H1 (cell line): ENCODE measurements around the gene ZNF555. TPM values are rescaled to one million over a fixed set of nuclear protein-coding genes. Genes with fewer than 3 reads are reported as not detected.
A peak's percentile ranks its signal among the peaks of the same experiment; 100 is the strongest.

ENCODE experiments used
- CTCF ChIA-PET: fragments of 300-600 bp; sonication (Branson Sonifier 250); formaldehyde crosslinking; loops from one replicate; lab custom pipeline; 2021; ENCODE audit not compliant: partially characterized antibody; lab: Charles Lee
- POLR2A ChIA-PET: fragments of 300-600 bp; sonication (Branson Sonifier 250); formaldehyde crosslinking; loops from one replicate; lab custom pipeline; 2021; ENCODE audit warnings: inconsistent platforms; ENCODE audit not compliant: partially characterized antibody; lab: Charles Lee
- DNase-seq, 2 experiments: peaks; one replicate each; pipeline versions ENCODE4 v3.0.0 to v3.0.0-alpha.2; 2010 to 2022; ENCODE audit warnings: low spot score in 2 of 2, low read depth in 1 of 2, mixed read lengths in 1 of 2
- FAIRE-seq: peaks from 2 replicates; lab custom pipeline; 2011; peaks lifted over from hg19 to GRCh38; lab: Jason Lieb, UNC
- H2AFZ ChIP-seq: 2 replicates; pipeline ENCODE4 v1.8.1; 2012; ENCODE audit warnings: low read length, inconsistent platforms
- H2AK5ac ChIP-seq: 2 replicates; pipeline ENCODE4 v1.6.1; 2013; ENCODE audit warnings: low read depth, low read length
- H2BK120ac ChIP-seq: replicated peaks from 2 replicates; pipeline ENCODE3; 2013; ENCODE audit warnings: low read depth, low read length, inconsistent platforms
- H2BK12ac ChIP-seq: 2 replicates; pipeline ENCODE4 v1.6.1; 2013; ENCODE audit warnings: low read depth, low read length
- H2BK15ac ChIP-seq: 2 replicates; pipeline ENCODE4 v1.6.1; 2013; ENCODE audit warnings: low read length
- H2BK20ac ChIP-seq: 2 replicates; pipeline ENCODE4 v1.6.1; 2013; ENCODE audit warnings: low read length
- H2BK5ac ChIP-seq: 2 replicates; pipeline ENCODE4 v1.6.1; 2013; ENCODE audit warnings: low read depth, low read length
- H3K14ac ChIP-seq: 2 replicates; pipeline ENCODE4 v1.6.1; 2013; ENCODE audit warnings: inconsistent platforms; ENCODE audit not compliant: insufficient read length
- H3K18ac ChIP-seq: 2 replicates; pipeline ENCODE4 v1.6.1; 2013; ENCODE audit warnings: low read length; ENCODE audit errors: extremely low read depth
- H3K23ac ChIP-seq: 2 replicates; pipeline ENCODE4 v1.6.1; 2013; ENCODE audit warnings: inconsistent platforms; ENCODE audit not compliant: insufficient read length
- H3K23me2 ChIP-seq: 2 replicates; pipeline ENCODE4 v1.6.1; 2013; ENCODE audit warnings: low read depth, low read length
- H3K27ac ChIP-seq: 2 replicates; pipeline ENCODE4 v1.6.1; 2011; ENCODE audit warnings: low read depth, low read length, inconsistent platforms
- H3K27me3 ChIP-seq, 4 experiments: replicated peaks in 1 of 4; 1 replicate in 1 of 4; 2 replicates in 3 of 4; pipeline versions ENCODE4 v1.6.1 to v1.8.1; 2011 to 2013; ENCODE audit warnings: low read length in 3 of 4, mild to moderate bottlenecking in 3 of 4, inconsistent platforms in 2 of 4, mixed read lengths in 2 of 4, moderate library complexity in 1 of 4; ENCODE audit not compliant: control insufficient read depth in 3 of 4, insufficient read depth in 3 of 4; ENCODE audit errors: extremely low read depth in 1 of 4
- H3K36me3 ChIP-seq, 4 experiments: 2 replicates each; pipeline versions ENCODE4 v1.6.1 to v1.8.1; 2011 to 2013; ENCODE audit warnings: mild to moderate bottlenecking in 4 of 4, low read length in 3 of 4, moderate library complexity in 2 of 4, control low read depth in 1 of 4, inconsistent platforms in 1 of 4; ENCODE audit not compliant: insufficient read depth in 4 of 4, control insufficient read depth in 2 of 4
- H3K4ac ChIP-seq: replicated peaks from 2 replicates; pipeline ENCODE3; 2013; ENCODE audit warnings: low read length, low read depth, mixed read lengths, inconsistent platforms; ENCODE audit not compliant: insufficient read length
- H3K4me1 ChIP-seq, 4 experiments: replicated peaks in 1 of 4; 1 replicate in 1 of 4; 2 replicates in 3 of 4; pipeline versions ENCODE4 v1.6.1 to v1.8.1; 2011 to 2013; ENCODE audit warnings: low read length in 3 of 4, inconsistent platforms in 2 of 4, mixed read lengths in 1 of 4; ENCODE audit not compliant: insufficient read depth in 4 of 4, control insufficient read depth in 3 of 4
- H3K4me2 ChIP-seq, 2 experiments: 2 replicates each; pipeline versions ENCODE4 v1.6.1 to v1.8.1; 2011 to 2013; ENCODE audit warnings: low read depth in 2 of 2, low read length in 2 of 2, control low read depth in 1 of 2, inconsistent platforms in 1 of 2, mild to moderate bottlenecking in 1 of 2; ENCODE audit not compliant: insufficient read depth in 1 of 2
- H3K4me3 ChIP-seq, 4 experiments: fragments of 200-600, 300-600 bp in 1 of 4; sonication (generic), shearing (Covaris generic), sonication (Bioruptor Twin) in 1 of 4; 2 replicates each; pipeline versions ENCODE4 v1.5.1 to v1.8.1; 2011 to 2016; ENCODE audit warnings: low read length in 4 of 4, low read depth in 3 of 4, control low read depth in 2 of 4, inconsistent platforms in 2 of 4, mild to moderate bottlenecking in 2 of 4, mixed read lengths in 1 of 4, moderate library complexity in 1 of 4; ENCODE audit not compliant: insufficient read depth in 2 of 4; ENCODE audit errors: extremely low read depth in 1 of 4
- H3K56ac ChIP-seq: replicated peaks from 2 replicates; pipeline ENCODE3; 2013; ENCODE audit warnings: low read depth, mild to moderate bottlenecking, mixed read lengths, low read length, inconsistent platforms; ENCODE audit not compliant: insufficient read length
- H3K79me1 ChIP-seq: 2 replicates; pipeline ENCODE4 v1.6.1; 2013; ENCODE audit warnings: low read depth, low read length, control low read depth
- H3K79me2 ChIP-seq, 2 experiments: 2 replicates each; pipeline versions ENCODE4 v1.6.1 to v1.8.1; 2012 to 2013; ENCODE audit warnings: low read length in 2 of 2, mild to moderate bottlenecking in 2 of 2, inconsistent platforms in 1 of 2; ENCODE audit not compliant: insufficient read depth in 2 of 2, control insufficient read depth in 1 of 2
- H3K9ac ChIP-seq, 4 experiments: replicated peaks in 1 of 4; 1 replicate in 1 of 4; 2 replicates in 3 of 4; pipeline versions ENCODE4 v1.6.1 to v1.8.1; 2011 to 2013; ENCODE audit warnings: low read depth in 3 of 4, low read length in 3 of 4, control low read depth in 2 of 4, mild to moderate bottlenecking in 2 of 4, moderate library complexity in 2 of 4, inconsistent platforms in 1 of 4; ENCODE audit errors: extremely low read depth in 1 of 4
- H3K9me3 ChIP-seq, 2 experiments: 2 replicates each; pipeline versions ENCODE4 v1.6.1 to v1.8.1; 2012 to 2013; ENCODE audit warnings: mild to moderate bottlenecking in 2 of 2, moderate library complexity in 2 of 2, control low read depth in 1 of 2, inconsistent platforms in 1 of 2, low read depth in 1 of 2, low read length in 1 of 2, mixed read lengths in 1 of 2; ENCODE audit not compliant: insufficient read depth in 2 of 2
- H4K20me1 ChIP-seq, 2 experiments: replicated peaks in 1 of 2; 2 replicates each; pipeline versions ENCODE3 to v1.8.1; 2011 to 2013; ENCODE audit warnings: inconsistent platforms in 2 of 2, low read length in 2 of 2, mild to moderate bottlenecking in 1 of 2; ENCODE audit not compliant: insufficient read depth in 2 of 2, control insufficient read depth in 1 of 2
- H4K5ac ChIP-seq: 2 replicates; pipeline ENCODE4 v1.6.1; 2013; ENCODE audit warnings: low read length, low read depth, mixed read lengths, inconsistent platforms; ENCODE audit not compliant: insufficient read length
- H4K8ac ChIP-seq: 2 replicates; pipeline ENCODE4 v1.8.0; 2013; ENCODE audit warnings: mild to moderate bottlenecking, moderate library complexity, low read length, inconsistent platforms; ENCODE audit not compliant: insufficient read depth; ENCODE audit errors: extremely low read depth
- H4K91ac ChIP-seq: replicated peaks from 2 replicates; pipeline ENCODE3; 2013; ENCODE audit warnings: low read length, mixed read lengths, inconsistent platforms; ENCODE audit not compliant: insufficient read length
- E2F6 ChIP-seq: IDR thresholded peaks from 2 replicates; pipeline ENCODE4 v1.6.1; 2012; ENCODE audit warnings: inconsistent platforms
- KDM4A ChIP-seq: IDR thresholded peaks from one replicate; pipeline ENCODE4 v1.7.1; 2012; ENCODE audit warnings: low read depth, mild to moderate bottlenecking, moderate library complexity, low read length, inconsistent platforms; ENCODE audit not compliant: severe bottlenecking
- WGBS, 2 experiments: shearing (Covaris generic) in 1 of 2; methylation state at CpG; one replicate each; pipeline versions ENCODE4 v1.1.6 to v1.1.7; 2013 to 2015; ENCODE audit warnings: low lambda C conversion rate in 2 of 2, mixed read lengths in 2 of 2, inconsistent platforms in 1 of 2, low coverage in 1 of 2, missing lambda C conversion rate in 1 of 2; ENCODE audit not compliant: insufficient replicate concordance in 2 of 2, insufficient coverage in 1 of 2, insufficient read length in 1 of 2; ENCODE audit errors: extremely low coverage in 1 of 2, missing lambda C conversion rate in 1 of 2; 5-methylcytosine and 5-hydroxymethylcytosine counted together
- polyA plus RNA-seq, 7 experiments: library from polyadenylated mRNA; depleted of rRNA in 3 of 7; stranded (reverse) in 5 of 7; unstranded in 2 of 7; fragments of >200 nt in 5 of 7; fragments of 200-250 nt in 2 of 7; gene quantifications; 1 replicate in 5 of 7; 2 replicates in 1 of 7; 4 replicates in 1 of 7; pipeline versions ENCODE4 v1.2.1 to v1.2.3, GENCODE V29; 2011 to 2013; ENCODE audit warnings: missing spikeins in 2 of 7, mixed read lengths in 2 of 7
- total RNA-seq: library from RNA; stranded (reverse); fragmentation: NEBNext Ultra II Directional; extraction: Animal tissue kit (Norgen Biotek cat#: 25700); gene quantifications from 2 replicates; pipeline ENCODE4 v1.2.1, GENCODE V29; 2021

Gene ZNF555
- total and polyA plus RNA-seq, 2 of the 8 experiments (the other 6 are each of a cell fraction or from before 2014, with no cell fraction given) = 1.6 to 5.7 TPM

DNA sequence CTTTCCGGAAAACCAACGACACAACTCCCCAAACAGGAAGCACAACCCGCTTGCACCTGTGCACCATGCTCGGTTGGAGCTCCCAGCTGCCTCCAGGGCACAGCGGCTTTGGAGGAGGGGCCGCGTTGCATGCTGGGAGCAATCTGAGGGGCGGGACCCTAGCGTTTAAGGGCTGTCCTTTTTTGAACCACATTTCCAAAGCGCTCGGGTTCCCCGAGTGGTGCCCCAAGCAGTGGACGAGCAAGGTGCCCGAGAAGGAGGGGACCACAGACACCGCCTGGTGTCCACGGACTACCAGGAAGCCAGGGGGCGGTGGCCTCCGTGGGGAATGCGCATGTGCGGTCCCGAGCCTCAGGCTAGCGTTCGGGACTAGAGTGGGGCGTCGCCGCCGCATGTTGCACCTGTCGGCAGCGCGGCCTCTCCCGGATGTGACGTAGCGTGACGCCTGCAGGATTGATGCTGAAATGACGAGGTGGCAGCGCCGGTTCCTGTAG, 47.5 kb downstream of the ZNF555 start:
- no peak overlapping the region for H3K23ac ChIP-seq
- no peaks in the 10 kb centered on the region for H3K27me3 ChIP-seq
- H3K9me3 ChIP-seq = peaks cover 3 to 22% of the 10 kb centered on the region in 2 experiments; a peak in 3 of 4 replicates
- H3K27ac ChIP-seq = no peak overlapping the region
- H2BK15ac ChIP-seq = no peak overlapping the region
- H3K79me1 ChIP-seq = no peaks in the 10 kb centered on the region
- no peaks in the 10 kb centered on the region for H3K4me1 ChIP-seq
- H3K18ac ChIP-seq = no peak overlapping the region
- no peak overlapping the region for H4K5ac ChIP-seq
- no peak overlapping the region for H3K4me2 ChIP-seq
- no peak overlapping the region for H3K4me3 ChIP-seq
- no peak overlapping the region for H3K56ac ChIP-seq
- H4K8ac ChIP-seq = no peak overlapping the region
- FAIRE-seq (no peak), DNase-seq (no peak)
- no peak overlapping the region for H2BK120ac ChIP-seq
- no peak overlapping the region for H2AFZ ChIP-seq
- no peak overlapping the region for H2BK20ac ChIP-seq
- no peaks in the 10 kb centered on the region for H4K20me1 ChIP-seq
- no peak overlapping the region for H3K4ac ChIP-seq
- H2AK5ac ChIP-seq = no peak overlapping the region
- H3K36me3 ChIP-seq = no peaks in the 10 kb centered on the region
- H3K14ac ChIP-seq = no peak overlapping the region
- POLR2A ChIA-PET = interaction anchor here (1.2 kb wide), 1 partner anchor 61 kb away, joined by 3 read pairs; no protein-coding TSS in a partner anchor
- TF ChIP-seq KDM4A = no peak
- TF ChIP-seq E2F6 = 0 out of 2 replicates have a peak, but pooled peaks have one; percentile 27
- H3K9ac ChIP-seq = no peak overlapping the region
- H2BK5ac ChIP-seq = no peak overlapping the region
- H3K23me2 ChIP-seq = no peaks in the 10 kb centered on the region
- no peak overlapping the region for H2BK12ac ChIP-seq
- CTCF ChIA-PET = interaction anchor here (0.6 to 2.1 kb wide), 5 partner anchors 10 to 65 kb away, joined by 3 to 11 read pairs (median 4); no protein-coding TSS in a partner anchor
- 85% methylated on average over 21 of the region's 37 CpGs; no CpG with 5 or more reads in 1 of the 2 experiments for WGBS, 2 experiments
- H3K79me2 ChIP-seq = no peaks in the 10 kb centered on the region
- no peak overlapping the region for H4K91ac ChIP-seq
